22Rv1 (cell line): ENCODE measurements around the gene TMPRSS4.

ENCODE experiments used
- H3K27ac ChIP-seq: fragments of 450-650 bp; 2 replicates; pipeline ENCODE4 v1.5.1; 2017
- ZFX ChIP-seq: fragments of 450-650 bp; IDR thresholded peaks from 2 replicates; pipeline ENCODE4 v1.6.1; 2017; ENCODE audit warnings: antibody characterized with exemption, borderline replicate concordance
- TF ChIP-seq, protein P1 (sequence below): fragments of 450-650 bp; IDR thresholded peaks from 2 replicates; pipeline ENCODE4 v1.5.1; 2017; ENCODE audit warnings: mild to moderate bottlenecking

The TMPRSS4 gene

DNA sequence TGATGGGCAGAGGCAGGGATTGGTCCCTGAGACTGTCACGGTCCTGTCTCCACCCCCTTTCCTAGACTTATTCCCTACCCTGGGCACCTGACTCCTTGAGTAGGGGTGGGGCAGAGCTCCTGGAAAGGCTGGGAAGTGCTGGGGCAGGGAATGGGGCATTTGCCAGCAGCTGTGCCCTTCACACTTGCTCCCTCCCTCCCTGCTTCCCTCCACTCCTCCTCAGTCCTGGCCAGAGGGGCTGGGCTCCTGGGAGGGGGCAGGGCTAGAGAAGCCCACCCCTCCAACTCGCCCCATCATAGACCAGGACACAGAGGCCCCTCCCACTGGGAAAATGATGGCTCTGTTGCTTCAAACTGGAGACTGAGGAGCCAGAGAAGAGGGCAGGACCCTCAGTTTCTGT is 88.0 kb downstream of the TMPRSS4 start:
- no peak overlapping the region for H3K27ac ChIP-seq
- TF ChIP-seq, protein P1, sequence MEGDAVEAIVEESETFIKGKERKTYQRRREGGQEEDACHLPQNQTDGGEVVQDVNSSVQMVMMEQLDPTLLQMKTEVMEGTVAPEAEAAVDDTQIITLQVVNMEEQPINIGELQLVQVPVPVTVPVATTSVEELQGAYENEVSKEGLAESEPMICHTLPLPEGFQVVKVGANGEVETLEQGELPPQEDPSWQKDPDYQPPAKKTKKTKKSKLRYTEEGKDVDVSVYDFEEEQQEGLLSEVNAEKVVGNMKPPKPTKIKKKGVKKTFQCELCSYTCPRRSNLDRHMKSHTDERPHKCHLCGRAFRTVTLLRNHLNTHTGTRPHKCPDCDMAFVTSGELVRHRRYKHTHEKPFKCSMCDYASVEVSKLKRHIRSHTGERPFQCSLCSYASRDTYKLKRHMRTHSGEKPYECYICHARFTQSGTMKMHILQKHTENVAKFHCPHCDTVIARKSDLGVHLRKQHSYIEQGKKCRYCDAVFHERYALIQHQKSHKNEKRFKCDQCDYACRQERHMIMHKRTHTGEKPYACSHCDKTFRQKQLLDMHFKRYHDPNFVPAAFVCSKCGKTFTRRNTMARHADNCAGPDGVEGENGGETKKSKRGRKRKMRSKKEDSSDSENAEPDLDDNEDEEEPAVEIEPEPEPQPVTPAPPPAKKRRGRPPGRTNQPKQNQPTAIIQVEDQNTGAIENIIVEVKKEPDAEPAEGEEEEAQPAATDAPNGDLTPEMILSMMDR, result no peak
- no peak for TF ChIP-seq ZFX

GRCh38 chr11:118166641-118167040 is 89.8 kb downstream of the TMPRSS4 start:
- H3K27ac ChIP-seq, result no peak overlapping the region
- no peak for TF ChIP-seq ZFX
- TF ChIP-seq, protein P1, result no peak

DNA sequence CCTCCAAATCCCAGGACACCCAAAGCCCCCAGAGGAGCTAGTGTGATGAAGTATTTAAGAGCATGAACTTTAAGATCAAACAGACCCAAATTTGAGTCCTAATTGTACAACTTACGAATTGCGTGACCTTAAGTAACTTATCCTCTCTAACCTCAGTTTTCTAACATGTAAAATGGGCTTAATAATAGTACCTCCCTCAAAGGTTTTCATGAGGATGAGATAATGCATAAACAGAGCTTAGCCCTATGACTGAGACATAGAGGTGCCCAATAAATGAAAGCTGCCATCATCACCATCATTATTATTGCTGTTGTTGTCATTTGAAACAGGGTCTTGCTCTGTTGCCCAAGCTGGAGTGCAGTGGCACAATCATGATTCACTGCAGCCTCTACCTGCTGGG is 90.4 kb downstream of the TMPRSS4 start:
- TF ChIP-seq, protein P1, result no peak
- no peak for TF ChIP-seq ZFX
- no peak overlapping the region for H3K27ac ChIP-seq

- TF ChIP-seq, protein P1, result no peak
- TF ChIP-seq ZFX, result no peak
- no peak overlapping the region for H3K27ac ChIP-seq
Measured at GRCh38 chr11:118167906-118168305, 91.0 kb downstream of the TMPRSS4 start.

- no peak for TF ChIP-seq ZFX
- TF ChIP-seq, protein P1, result no peak
- H3K27ac ChIP-seq, result no peak overlapping the region
Measured at GRCh38 chr11:118168316-118168715, 91.4 kb downstream of the TMPRSS4 start.

DNA sequence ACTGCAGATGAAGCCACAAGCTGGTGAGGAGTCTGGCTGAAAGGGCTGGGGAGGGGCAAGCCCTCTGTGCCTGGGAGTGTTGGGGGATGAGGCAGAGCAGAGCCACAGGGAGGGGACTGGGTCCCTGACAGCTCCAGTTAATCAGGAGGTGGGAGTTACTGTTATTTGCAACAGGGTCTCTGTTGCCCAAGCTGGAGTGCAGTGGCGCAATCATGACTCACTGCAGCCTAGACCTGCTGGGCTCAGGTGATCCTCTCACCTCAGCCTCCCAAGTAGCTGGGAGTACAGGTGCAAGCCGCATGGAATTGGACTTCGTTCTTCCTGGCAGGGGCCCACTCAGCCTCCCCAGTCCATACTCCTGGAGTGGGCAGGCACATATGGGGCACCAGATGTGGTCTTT is 91.9 kb downstream of the TMPRSS4 start:
- TF ChIP-seq, protein P1, result no peak
- no peak for TF ChIP-seq ZFX
- H3K27ac ChIP-seq, result no peak overlapping the region

GRCh38 chr11:118169300-118170140 is 92.6 kb downstream of the TMPRSS4 start:
- no peak overlapping the region for H3K27ac ChIP-seq
- TF ChIP-seq ZFX, result no peak
- TF ChIP-seq, protein P1, result no peak
